ENCODE measurements around the gene PIK3R3. TPM values are rescaled to one million over a fixed set of nuclear protein-coding genes. Genes with fewer than 3 reads are reported as not detected.
A peak's percentile ranks its signal among the peaks of the same experiment; 100 is the strongest.

The PIK3R3 gene
- total and polyA plus RNA-seq, 9 of the 15 experiments (the other 6 are each of a cell fraction or from before 2014, with no cell fraction given) = 1.4 to 7.7 (median 4.6) TPM

- no TSS peak for BruUV-seq (replicated peaks)
- ATAC-seq (no peak), FAIRE-seq (no peak), DNase-seq (ENCODE audit: extremely low read depth in 1 of 4, low spot score in 3 of 4) (no peak)
- Histone ChIP-seq H3K79me2 (ENCODE audit: control insufficient read depth, insufficient read depth, low read length) (peaks cover 19% of the 10 kb centered on the region; the same call in 2 of the 3 replicates), H3K27ac (ENCODE audit: extremely low read depth, low read depth, low read length) (no peak overlapping the region), H3K9ac (ENCODE audit: insufficient read depth in 1 of 2, low read depth in 2 of 2, low read length in 2 of 2) (peak overlapping the region in 1 of 2 experiments; percentile 45; a peak in 2 of 4 replicates), H3K4me2 (ENCODE audit: insufficient read depth, low read length) (peak overlapping the region; percentile 46; the same call in 1 of the 2 replicates), H3K27me3 (ENCODE audit: control insufficient read depth in 2 of 2, insufficient read depth in 2 of 2, low read length in 2 of 2) (no peaks in the 10 kb centered on the region), H3K9me1 (ENCODE audit: control insufficient read depth, insufficient read depth, low read length) (no peaks in the 10 kb centered on the region), H3K4me3 (peak overlapping the region; percentile 61), H4K20me1 (replicated peaks; ENCODE audit: control insufficient read depth, insufficient read depth, low read length) (no peaks in the 10 kb centered on the region), H3K36me3 (ENCODE audit: control insufficient read depth, insufficient read depth, low read length) (no peaks in the 10 kb centered on the region; the same call in 2 of the 3 replicates), H3K9me3 (replicated peaks; ENCODE audit: control insufficient read depth, insufficient read depth, low read depth, low read length) (no peaks in the 10 kb centered on the region; the same call in 1 of the 2 replicates), H2AFZ (ENCODE audit: low read depth, low read length) (peak overlapping the region; percentile 99), H3K4me1 (replicated peaks in 1 of 2; ENCODE audit: control insufficient read depth in 2 of 2, insufficient read depth in 2 of 2, low read length in 2 of 2) (peaks cover 13 to 21% of the 10 kb centered on the region in 2 experiments; a peak in 4 of 5 replicates)
- WGBS (ENCODE audit: insufficient coverage, low coverage, missing lambda C conversion rate) = under 1% methylated on average over 10 of the region's 10 CpGs
- ChIA-PET POLR2A (interaction anchor here (0.6 to 4.6 kb wide), 18 partner anchors 9 to 674 kb away, joined by 3 to 53 read pairs (median 8); no protein-coding TSS in a partner anchor), CTCF (ENCODE audit: low intra/inter-chr PET ratio) (no interaction called here)
- intact Hi-C loops (cut with micrococcal nuclease) (no loop called here), in situ Hi-C loops (cut with MboI) (no loop called here)
- TF ChIP-seq HMGN3 (IDR thresholded peaks at IDR 0.05; ENCODE audit: borderline replicate concordance, extremely low read depth, insufficient read length, low read depth, low read length) (no peak), ZC3H11A (IDR thresholded peaks at IDR 0.05; ENCODE audit: low read depth, low read length) (0 out of 2 replicates have a peak, but pooled peaks have one; percentile 21), EP400 (IDR thresholded peaks at IDR 0.05) (0 out of 2 replicates have a peak, but pooled peaks have one; percentile 10)
These were observed 1.3 kb downstream of the PIK3R3 start for GRCh38 chr1:46131093-46131492.

GRCh38 chr1:46130606-46131005 is 1.8 kb downstream of the PIK3R3 start:
- DNase-seq (ENCODE audit: extremely low read depth in 1 of 4, low spot score in 3 of 4) (no peak), FAIRE-seq (no peak), ATAC-seq (no peak)
- 1% methylated on average over 5 of the region's 5 CpGs for WGBS (ENCODE audit: insufficient coverage, low coverage, missing lambda C conversion rate)
- intact Hi-C loops (cut with micrococcal nuclease) = no loop called here
- H3K4me3 ChIP-seq = peak overlapping the region; percentile 61
- H3K9ac ChIP-seq (ENCODE audit: insufficient read depth in 1 of 2, low read depth in 2 of 2, low read length in 2 of 2) = peak overlapping the region in 1 of 2 experiments; percentile 45; a peak in 2 of 4 replicates
- H3K4me1 ChIP-seq (replicated peaks in 1 of 2; ENCODE audit: control insufficient read depth in 2 of 2, insufficient read depth in 2 of 2, low read length in 2 of 2) = peaks cover 13 to 21% of the 10 kb centered on the region in 2 experiments; a peak in 4 of 5 replicates
- no peak overlapping the region for H3K27ac ChIP-seq (ENCODE audit: extremely low read depth, low read depth, low read length)
- no peaks in the 10 kb centered on the region; the same call in 1 of the 2 replicates for H3K9me3 ChIP-seq (replicated peaks; ENCODE audit: control insufficient read depth, insufficient read depth, low read depth, low read length)
- peak overlapping the region; percentile 99 for H2AFZ ChIP-seq (ENCODE audit: low read depth, low read length)
- peak overlapping the region; percentile 46 for H3K4me2 ChIP-seq (ENCODE audit: insufficient read depth, low read length)
- ChIA-PET CTCF (ENCODE audit: low intra/inter-chr PET ratio) (no interaction called here), POLR2A (interaction anchor here (0.6 to 4.6 kb wide), 14 partner anchors 9 to 96 kb away, joined by 3 to 53 read pairs (median 4); no protein-coding TSS in a partner anchor)
- no peaks in the 10 kb centered on the region; the same call in 2 of the 3 replicates for H3K36me3 ChIP-seq (ENCODE audit: control insufficient read depth, insufficient read depth, low read length)
- H3K27me3 ChIP-seq (ENCODE audit: control insufficient read depth in 2 of 2, insufficient read depth in 2 of 2, low read length in 2 of 2) = no peaks in the 10 kb centered on the region
- in situ Hi-C loops (cut with MboI) = no loop called here
- H3K9me1 ChIP-seq (ENCODE audit: control insufficient read depth, insufficient read depth, low read length) = no peaks in the 10 kb centered on the region
- H3K79me2 ChIP-seq (ENCODE audit: control insufficient read depth, insufficient read depth, low read length) = peaks cover 19% of the 10 kb centered on the region; the same call in 2 of the 3 replicates
- no peaks in the 10 kb centered on the region for H4K20me1 ChIP-seq (replicated peaks; ENCODE audit: control insufficient read depth, insufficient read depth, low read length)
- BruUV-seq (replicated peaks) = no TSS peak
- TF ChIP-seq NR4A1 (CRISPR knock-in tag; IDR thresholded peaks at IDR 0.05) (no peak), NR4A1 (tag; IDR thresholded peaks at IDR 0.05) (no peak), ELF1 (tag; IDR thresholded peaks at IDR 0.05) (0 out of 2 replicates have a peak, but pooled peaks have one; percentile 21)

All from K562 (cell line).